Activated T-helper 1 cell treated with Interleukin-2 at 50 U/mL for 16 hours (primary cell): ENCODE results near the gene FRAT1.
A peak's percentile ranks its signal among the peaks of the same experiment; 100 is the strongest.
"Not testable (repeated sequence)": the region's sequence is repeated elsewhere in the genome, so short reads cannot be mapped to it uniquely, and the experiment has no call there.

ENCODE experiments used
- DNase-seq: peaks from one replicate; pipeline ENCODE4 v3.0.0-alpha.2; 2020; ENCODE audit warnings: low read depth

Gene FRAT1

DNA sequence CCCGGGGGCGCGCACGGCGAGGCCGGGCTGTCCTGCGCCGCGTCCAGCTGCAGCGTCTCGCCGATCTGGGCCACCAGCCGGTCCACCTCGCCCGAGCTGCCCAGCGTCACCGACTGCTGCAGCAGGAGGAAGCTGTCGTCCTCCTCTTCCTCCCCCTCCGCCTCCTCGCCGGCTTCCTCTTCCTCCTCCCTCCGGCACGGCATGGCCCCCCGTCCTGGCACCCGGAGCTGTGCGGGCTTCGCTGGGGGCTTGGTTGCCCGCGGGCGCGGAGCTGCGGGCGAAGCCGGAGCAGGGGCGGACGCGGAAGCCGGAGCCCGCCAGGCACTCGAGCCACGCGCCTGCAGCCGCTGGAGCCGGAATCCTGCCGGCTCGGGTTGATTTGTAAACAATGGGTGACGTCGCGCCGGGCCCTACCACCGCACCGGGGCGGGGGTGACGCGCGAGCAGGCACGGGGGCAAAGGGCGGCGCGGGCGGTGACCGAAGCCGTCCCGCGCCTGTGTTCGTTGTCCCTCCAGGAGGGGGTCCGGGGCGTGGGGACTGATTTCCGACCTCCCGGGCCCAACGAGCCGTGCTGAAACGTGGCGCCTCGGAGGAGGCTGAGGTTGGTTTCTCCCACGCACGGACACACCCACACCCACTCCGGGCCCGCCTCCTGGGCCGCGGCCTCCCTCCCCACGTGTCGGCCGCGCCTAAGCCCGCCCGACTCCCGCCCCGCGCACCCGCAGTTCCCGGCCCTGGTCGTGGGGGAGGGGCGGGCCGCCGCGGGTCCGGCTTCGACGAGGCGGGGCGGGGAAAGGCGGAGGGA lies 15.5 kb downstream of the FRAT1 start, which contains the start of gene FRAT2:
FRAT2 (minus strand) TSS at position 360 of the 806 bp plus-strand sequence; CDS start at position 203, 157 bp downstream.
- peak; percentile 81 for DNase-seq

GRCh38 chr10:97335188-97335619 lies 16.1 kb downstream of the FRAT1 start:
- DNase-seq: no peak

DNA sequence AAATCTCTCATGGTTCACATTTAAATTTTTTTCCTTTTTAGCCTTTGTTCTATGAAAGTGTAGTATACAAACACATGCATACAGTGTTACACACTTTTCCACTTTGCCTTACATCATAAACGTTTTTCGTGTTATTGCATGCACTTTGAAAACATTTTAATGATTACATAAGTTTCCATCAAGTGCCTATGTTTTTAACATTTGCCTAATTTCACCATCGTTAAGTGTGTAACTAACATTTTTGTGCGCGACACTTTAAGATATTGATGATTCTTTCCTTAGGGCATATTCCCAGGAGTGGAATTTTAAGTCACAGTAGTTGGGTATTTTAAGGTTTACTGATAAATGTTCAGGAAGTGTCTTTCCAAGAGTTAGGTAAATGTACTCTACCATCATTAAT lies 16.9 kb downstream of the FRAT1 start:
- no peak for DNase-seq

DNA sequence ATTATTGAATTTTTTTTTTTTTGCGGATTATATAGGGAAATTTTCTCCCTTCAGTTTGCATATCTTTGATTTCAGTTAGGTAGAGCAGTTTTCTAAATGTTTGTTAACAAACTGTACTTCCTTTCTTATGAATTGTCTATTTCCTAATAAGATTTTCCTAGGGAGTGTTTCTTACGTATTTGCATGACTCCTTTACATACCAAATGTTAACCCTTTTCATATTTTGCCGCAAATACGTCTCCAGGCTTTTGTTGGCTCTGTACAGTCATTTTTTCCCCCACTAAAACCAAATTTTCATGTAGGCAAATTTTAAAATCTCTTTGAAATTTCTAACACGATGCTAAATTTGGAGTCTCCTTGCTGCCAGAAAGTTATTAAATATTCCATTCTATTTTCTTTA lies 17.4 kb downstream of the FRAT1 start:
- DNase-seq: no peak

- no peak for DNase-seq
Observed at GRCh38 chr10:97336942-97337831, 18.1 kb downstream of the FRAT1 start.

DNA sequence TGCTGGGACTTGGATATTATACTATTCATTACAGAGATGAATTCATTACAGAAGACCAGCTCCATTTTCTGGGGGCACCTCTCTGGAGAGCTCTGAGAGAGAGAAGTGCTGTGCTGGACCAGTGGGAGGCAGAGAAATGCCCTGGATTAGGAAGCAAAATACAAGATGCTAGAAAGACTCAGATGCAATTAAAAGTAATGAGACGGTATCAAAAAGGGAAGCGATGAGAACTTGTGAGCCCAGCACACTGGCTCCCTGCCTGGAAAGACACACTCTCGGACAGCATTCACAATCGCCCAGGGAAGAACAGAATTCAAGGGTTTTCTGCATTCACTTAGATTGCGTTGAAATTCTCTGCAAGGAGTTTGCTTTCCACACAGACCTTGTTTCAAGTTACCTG lies 19.0 kb downstream of the FRAT1 start:
- DNase-seq: no peak

- DNase-seq: no peak
Observed at GRCh38 chr10:97341416-97341815, 22.3 kb downstream of the FRAT1 start.

DNA sequence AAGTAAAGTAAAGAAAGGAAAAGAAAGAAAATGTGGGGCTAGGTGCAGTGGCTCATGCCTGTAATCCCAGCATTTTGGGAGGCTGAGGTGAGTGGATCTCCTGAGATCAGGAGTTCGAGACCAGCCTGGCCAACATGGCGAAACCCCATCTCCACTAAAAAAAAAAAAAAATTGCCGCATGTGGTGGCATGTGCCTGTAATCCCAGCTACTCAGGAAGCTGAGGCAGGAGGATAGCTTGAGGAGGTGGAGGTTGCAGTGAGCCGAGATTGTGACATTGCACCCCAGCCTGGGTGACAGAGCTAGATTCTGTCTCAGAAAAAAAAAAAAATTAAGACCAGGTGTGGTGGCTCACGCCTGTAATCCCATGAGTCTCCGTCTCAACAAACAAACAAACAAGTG lies 24.6 kb downstream of the FRAT1 start:
- DNase-seq: not testable (repeated sequence)

DNA sequence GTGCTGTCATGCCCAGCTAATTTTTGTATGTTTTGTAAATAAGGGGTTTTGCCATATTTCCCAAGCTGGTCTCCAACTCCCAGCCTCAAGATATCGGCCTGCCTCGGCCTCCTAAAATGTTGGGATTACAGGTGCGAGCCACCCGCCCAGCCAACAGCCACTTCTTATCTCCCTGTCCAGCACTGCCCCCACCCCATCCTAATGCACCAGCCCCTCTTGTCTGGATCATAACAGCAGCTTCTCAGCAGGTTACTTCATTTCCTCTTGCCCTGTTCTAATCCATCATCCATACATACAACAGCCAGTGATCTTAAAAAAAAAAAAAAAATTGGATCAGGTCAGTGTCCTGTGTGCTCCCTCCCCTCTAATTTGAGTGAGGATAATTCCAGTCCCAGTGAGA lies 28.2 kb downstream of the FRAT1 start:
- DNase-seq: no peak

DNA sequence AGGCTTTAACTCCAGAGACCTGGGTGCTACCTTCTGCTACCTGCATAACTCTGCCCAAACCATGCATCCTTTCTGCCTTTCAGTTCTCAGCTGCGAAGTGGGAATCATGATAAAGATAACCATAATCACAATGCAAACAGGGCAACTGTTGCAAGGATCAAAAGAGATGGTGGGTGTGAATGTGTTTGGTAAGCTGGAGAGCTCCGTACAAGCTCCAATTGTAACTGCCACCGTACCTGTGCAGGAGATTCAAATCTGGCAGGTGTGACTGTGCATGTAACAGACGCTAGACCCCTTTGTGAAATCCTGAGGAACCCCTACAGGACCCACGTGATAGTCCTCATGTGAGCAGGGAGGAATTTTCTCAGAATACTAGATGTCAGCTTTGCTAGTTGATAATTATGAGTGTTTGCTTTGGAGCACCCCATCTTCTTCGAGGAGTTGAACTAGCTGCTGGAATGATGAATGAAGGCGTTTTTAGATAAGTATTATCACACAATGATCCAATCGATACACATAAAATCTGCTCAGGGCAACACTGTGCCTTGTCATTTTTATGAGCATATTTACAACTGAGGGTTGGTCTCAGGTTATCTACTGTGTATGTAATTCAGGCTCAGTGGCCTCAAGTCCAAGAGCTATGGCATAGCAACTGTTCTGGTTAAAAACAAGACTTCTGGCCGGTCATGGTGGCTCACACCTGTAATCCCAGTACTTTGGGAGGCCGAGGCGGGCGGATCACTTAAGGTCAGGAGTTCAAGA lies 30.9 kb downstream of the FRAT1 start:
- DNase-seq: no peak

GRCh38 chr10:97353945-97354344 lies 34.9 kb downstream of the FRAT1 start:
- no peak for DNase-seq

DNA sequence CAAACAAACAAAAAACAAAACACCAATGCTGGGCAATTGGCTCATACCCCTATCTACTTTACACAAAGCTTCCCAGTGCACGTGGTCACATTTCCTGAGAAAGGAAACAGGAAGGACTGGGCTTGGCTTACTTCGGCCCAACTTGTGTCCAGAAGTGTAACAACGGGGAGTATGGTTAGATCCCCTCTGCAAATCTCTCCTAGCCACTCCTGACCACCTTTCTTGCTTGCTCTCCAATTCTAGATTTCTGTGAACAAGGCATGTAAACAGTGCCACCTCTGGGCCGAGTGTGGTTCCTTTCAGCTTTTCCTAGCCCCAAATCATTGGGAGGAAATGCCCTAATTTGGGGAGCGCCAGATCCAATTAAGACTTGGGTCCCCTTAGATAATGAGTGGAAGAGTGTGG lies 36.5 kb downstream of the FRAT1 start:
- DNase-seq: no peak

GRCh38 chr10:97356318-97356914 lies 37.3 kb downstream of the FRAT1 start:
- DNase-seq: no peak

- no peak for DNase-seq
Observed at GRCh38 chr10:97356918-97357317, 37.8 kb downstream of the FRAT1 start.

GRCh38 chr10:97358349-97358748 lies 39.3 kb downstream of the FRAT1 start:
- DNase-seq: no peak

GRCh38 chr10:97358781-97359180 lies 39.7 kb downstream of the FRAT1 start:
- DNase-seq: no peak

- DNase-seq: no peak
Observed at GRCh38 chr10:97360705-97361536, 41.9 kb downstream of the FRAT1 start.

DNA sequence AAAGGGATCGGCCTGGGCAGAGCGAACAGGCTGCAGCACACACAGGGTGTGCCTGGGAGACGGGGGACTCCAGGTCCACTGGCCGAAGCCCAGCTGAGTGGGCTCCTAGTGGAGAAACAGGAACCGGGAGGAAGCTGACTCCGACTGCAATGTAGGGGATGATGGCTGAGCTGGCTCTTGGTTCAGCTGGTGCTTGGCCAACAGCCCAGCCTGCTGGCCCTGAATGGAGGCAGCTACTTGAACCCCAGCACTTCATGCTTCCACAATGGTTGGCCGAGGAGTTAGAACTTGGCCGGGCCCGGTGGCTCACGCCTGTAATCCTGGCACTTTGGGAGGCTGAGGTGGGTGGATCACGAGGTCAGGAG lies 42.4 kb downstream of the FRAT1 start:
- DNase-seq: no peak

- DNase-seq: no peak
Observed at GRCh38 chr10:97362310-97363033, 43.4 kb downstream of the FRAT1 start.

GRCh38 chr10:97363071-97363470 lies 44.0 kb downstream of the FRAT1 start:
- no peak for DNase-seq
